ENCODE results near the gene CNTNAP5.

The CNTNAP5 gene

DNA sequence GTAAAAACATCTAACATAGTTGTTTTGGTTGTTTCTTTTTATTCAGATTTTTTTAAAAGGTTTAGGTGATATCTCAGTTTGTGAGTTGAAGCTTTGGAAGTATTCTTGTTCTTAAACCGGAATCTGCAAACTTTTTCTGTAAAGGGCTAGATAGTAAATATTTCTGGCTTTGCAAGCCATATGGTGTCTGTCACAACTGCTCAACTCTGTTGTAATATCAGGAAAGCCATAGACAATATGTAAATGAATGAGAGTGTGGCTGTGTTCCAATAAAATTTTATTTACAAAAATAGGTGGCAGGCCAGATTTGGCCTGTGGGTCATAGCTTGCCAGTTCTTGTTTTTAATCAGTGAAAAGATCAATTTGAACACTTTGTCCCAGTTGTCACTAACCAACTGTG lies 134.1 kb downstream of the CNTNAP5 start:
- no peak for DNase-seq (ENCODE audit: low spot score)

DNA sequence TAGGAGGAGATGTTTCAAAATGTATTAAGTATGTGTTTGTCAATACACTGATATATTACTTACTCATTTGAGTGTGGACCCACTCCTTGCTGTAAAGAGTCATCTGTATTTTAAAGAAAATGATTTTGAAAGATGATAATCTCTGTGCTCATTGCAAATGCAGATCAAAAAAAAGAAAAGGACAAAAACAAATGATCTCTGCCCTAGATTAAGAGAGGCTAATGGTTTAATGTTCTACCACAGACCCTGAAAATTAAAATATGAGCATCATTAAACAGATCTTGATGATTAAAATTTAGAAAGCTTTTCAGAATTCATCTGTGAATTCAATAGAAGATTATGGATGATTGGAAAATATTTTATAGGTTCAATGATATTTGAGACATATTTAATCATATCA lies 136.5 kb downstream of the CNTNAP5 start:
- DNase-seq (ENCODE audit: low spot score), result no peak

DNA sequence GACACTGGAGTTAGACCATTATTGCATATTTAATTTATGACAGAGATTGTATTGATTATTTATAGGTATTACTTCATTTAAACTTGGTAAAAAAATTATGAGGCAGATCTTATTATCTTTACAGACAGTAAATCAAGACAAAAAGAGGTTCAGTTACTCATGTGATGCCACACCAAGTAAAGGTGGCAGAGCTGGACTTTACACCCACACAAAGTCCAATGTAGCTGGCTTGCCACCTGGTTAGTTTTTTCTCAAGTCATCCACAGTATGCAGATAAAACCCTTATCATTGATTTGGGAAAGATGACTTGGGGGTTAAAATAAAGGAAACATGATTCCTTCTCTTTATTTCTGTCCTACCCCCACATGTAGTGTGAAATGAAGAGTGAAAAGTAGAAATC lies 137.2 kb downstream of the CNTNAP5 start:
- DNase-seq (ENCODE audit: low spot score), result no peak

DNA sequence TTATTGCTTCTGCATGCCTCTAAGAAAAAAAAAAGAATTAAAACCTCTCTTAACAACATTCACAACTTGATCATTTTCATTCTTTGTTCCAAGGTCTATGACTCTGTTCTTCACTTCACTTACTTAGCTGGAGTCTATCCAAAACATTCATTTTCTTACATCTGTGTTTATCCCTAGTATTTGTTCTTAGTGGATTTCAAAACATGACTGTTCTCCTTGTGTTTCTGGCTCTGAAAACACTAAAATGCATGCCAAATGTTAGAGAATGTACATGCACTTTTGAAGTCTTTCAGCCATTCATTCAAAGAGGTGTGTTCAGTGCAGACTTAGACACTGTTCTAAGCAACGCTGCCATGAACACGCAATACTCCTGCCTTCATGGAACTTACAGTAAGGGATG lies 138.8 kb downstream of the CNTNAP5 start:
- no peak for DNase-seq (ENCODE audit: low spot score)

DNA sequence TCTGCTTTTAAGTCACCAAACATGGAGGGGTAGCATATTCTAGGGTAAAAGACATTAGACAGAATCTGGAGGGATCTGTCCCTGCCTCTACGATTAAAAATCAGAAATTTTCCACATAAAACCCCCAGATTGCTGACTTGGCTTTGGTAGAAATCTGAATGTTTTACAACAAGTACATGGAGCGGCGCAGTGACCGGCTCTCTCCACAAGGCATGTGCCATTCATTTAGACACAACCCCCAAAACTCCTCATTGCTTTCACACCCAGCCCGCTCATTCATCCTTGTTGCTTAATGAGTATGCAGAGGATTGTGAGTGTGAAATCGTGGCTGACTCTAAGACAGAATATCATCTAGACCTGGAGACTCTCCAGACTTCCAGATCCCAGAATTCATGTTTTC lies 140.6 kb downstream of the CNTNAP5 start:
- DNase-seq (ENCODE audit: low spot score), result no peak

DNA sequence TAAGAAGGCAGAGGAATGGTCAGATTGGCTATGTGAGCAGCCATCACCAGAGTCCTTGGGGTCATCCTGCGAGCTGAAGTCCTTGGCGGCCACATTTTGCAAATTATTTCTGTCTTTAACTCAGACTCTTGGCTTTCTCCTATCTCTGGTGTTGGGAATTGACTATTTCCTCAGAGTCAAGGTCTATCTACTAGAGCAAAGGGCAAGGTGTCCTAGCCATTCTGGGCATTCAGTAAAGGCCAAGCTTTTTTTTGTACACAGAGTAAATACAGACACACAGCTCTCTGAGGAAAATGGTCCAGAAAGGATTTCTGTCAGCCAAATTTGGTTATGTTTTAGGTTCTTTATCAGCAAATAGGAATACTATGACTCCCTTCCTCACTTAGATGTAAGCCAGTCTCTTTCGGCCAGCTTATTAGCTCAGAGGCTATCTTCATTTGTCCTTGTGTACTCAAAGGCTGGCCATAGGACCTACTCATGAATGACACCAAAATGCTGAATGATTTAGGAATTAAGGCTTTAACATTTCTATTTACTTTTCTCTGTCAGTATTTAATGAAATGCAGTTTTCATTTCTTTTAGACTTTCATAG lies 146.5 kb downstream of the CNTNAP5 start:
- no peak for DNase-seq (ENCODE audit: low spot score)

DNA sequence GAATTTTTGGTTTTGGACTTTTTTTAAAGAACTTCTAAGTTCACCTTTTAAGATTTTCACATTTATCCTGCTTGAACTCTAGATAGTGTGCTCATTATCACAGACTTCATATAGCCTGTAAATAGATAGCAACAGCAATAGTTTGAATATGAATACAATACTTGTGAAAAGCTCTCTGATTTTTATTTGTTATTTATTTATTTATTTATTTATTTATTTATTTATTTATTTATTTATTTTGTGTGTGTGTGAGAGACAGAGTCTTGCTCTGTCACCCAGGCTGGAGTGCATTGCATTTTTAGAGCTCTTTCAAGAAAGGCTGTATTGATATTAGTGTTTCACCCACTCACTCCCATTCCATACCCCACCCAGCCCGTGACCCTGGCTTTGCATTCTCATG lies 153.6 kb downstream of the CNTNAP5 start:
- no peak for DNase-seq (ENCODE audit: low spot score)

DNA sequence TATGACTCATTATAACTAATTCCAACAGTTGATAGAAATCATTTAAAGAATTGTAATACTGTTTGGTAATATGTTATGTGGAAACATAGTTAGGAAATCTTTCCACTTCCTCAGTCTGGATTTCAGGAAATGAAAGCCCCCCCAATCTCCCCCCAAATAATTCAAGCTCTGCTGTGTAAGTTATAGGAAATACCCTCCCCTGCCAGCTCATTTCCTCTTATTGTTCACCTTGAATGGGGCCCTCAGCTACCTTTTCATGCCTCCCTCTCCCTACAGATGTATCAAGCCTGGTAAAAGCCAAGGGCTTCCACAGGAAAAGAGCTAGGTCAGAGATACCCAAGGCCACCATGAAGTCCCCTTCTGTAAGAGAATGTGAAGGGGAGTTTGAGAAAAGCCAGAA lies 155.5 kb downstream of the CNTNAP5 start:
- DNase-seq (ENCODE audit: low spot score), result no peak

DNA sequence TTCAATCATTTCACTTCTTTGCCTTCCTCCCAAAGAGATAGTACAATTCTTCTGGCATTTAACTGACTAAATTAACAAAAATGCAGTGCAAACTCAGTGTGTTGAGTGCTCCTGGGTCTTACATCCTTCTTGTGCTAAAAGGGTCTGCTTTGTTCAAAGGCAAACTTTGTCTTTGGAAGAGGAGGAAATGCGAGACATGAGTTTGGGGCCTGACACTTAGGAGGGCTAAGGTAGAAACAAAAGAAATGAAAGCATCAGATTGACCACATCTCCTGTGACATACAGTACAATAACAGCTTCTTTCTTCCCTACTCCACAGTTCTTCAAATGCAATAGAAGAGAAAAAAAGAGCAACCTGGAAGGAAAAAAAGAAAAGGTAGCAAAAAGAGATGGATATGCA lies 161.7 kb downstream of the CNTNAP5 start:
- no peak for DNase-seq (ENCODE audit: low spot score)

DNA sequence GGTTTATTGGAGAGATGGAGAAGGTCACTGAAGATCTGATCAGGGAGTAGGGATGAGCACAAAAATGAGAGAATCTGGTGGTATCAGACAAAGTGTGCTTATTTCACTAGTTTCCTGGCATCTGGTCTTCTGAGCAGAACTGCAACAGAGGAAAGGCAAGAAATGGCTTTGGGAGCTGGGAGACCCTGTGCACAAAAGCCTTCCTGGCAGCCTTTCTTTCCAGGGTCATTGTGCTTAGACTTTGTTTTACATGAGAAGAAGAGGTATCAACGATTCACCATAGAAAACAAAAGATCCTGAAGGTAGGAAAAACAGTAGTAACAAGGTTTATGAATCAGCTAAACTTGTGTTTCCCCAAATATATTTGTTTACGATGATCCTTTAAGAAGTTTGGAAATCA lies 162.9 kb downstream of the CNTNAP5 start:
- DNase-seq (ENCODE audit: low spot score), result no peak

DNA sequence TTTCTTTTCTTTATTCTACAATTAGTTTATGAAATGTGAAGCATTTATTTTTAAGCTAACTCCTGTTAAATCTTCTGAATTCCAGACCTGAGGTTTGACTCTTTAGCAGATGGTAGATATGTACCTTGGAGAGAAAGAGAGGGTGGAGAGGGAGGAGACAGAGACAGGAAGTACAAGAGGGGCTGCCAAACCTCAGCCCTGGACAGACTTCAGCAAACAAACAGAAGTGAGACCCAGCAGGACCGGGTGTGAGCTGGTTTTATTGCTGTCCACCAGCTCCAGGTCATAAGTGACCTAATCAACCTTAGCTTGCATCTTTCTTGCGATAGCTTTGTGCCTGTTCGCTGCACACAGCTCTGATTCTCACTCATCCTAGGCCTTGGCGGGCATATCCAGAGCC lies 168.6 kb downstream of the CNTNAP5 start:
- DNase-seq (ENCODE audit: low spot score), result no peak

DNA sequence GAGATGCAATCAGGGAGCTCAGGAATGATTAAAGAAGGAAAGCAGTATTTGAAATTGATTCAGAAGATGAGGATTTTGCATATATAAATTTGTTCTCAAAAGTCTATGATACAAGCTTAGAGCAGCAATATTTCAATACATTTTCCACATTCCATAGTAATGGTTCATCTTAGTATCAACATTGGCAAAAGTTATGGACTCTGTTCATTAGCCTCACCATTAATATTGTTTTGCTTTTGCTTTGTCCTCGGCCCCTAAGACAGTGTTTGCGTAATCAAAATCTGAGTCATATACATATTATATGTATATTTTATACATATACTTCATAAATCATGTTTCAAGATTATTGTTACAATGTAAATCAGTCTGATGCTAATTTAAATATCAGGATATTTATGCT lies 176.6 kb downstream of the CNTNAP5 start:
- DNase-seq (ENCODE audit: low spot score), result no peak

DNA sequence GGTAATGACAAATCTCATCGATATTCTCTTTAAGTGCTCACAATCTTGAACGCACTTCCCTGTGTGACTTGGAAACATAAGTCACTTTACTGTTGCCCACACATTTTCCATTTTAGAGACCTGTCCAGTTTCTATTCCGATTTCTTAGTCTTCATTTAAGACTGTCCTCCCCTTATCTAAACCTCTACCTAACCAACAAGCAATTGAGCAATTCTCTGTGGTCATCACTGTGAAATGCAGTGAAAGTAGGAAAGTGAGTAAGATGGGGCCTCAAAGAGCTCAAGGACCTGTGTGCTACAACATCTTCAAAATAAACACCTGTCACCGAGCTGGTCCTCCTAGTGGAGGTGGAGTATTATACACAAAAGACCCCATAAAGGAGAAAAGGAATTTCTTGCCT lies 184.4 kb downstream of the CNTNAP5 start:
- no peak for DNase-seq (ENCODE audit: low spot score)

DNA sequence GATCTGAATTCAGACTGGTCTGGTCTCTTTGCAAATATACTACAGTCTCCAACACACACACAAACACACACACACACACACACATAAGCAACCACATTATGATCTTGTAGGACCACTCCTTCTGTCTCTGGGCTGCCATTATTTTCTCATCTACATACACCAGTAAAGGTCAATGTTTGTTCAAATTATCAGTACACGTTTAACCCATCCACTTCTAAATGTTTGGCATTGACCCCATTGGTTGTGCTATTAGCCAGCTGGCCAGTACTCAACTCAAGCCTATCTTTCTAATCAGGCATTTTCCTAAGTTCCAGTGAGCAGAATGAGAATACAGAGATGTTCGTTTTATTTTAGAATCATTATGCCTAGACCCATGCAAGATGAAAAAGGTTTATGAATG lies 186.4 kb downstream of the CNTNAP5 start:
- DNase-seq (ENCODE audit: low spot score), result no peak

DNA sequence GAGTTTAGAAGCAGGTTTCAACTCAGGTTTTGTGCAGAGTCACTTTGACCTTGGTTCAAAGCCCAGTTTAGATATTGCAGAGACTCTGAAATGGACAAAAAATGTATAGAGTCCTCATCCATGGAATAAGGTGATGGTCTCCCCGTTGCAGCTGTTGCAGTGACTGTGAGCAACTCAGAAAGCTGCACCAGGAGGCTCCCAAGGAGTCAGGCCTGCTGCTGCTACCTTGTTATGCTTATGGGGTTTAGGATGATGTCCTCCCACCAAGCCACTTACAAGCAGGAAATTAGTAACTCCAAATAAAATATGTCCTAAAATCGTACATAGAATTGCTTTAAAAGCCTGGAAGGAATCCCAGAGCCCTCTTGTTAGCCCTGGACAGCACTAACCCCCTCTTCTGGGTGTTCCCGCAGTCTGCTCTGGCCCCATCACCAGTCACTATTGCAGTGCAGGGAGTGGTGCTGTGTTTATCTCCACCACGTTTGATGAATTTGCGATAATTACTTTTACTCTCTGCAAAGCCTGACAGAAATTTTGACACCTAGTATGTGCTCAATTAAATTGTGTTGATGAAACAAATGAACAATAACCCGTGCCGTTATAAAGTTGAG lies 189.0 kb downstream of the CNTNAP5 start:
- DNase-seq (ENCODE audit: low spot score), result no peak

DNA sequence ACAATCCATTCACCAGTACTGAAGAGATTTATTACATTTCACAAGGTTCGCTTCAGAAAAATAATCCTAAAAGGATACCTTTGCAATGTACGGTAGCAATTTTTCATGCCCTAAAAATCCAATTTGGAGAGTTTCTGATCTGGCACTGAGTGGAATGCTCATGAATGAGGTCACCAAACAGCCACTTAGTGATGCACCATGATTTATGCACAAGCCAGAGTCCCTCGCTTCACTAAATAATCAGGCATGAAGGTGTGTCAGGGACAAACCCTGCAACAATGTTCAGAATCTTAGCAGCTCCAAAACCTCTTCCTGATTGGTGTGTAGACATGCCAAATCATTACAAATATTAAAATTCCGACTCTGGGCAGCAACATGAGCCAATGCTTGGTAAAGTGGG lies 221.1 kb downstream of the CNTNAP5 start:
- DNase-seq (ENCODE audit: low spot score), result no peak

DNA sequence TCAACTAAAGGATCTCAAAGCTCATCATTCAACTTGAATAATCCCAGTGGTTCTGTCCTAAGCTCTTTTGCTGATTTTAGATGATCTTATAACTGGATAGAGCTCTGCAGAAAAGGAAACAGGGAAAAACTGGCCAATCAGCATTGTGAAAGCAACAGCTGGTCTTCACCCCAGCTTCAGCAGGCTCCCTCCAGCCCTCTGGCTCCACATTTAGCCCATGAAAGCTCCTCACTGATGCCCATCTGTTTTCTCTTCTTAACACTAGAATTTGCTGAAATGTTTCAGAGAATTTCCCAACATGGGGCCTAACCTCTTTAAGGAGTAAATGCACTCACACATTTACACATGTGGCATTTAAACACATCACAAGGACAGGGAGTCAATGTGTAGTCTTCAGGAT lies 223.3 kb downstream of the CNTNAP5 start:
- no peak for DNase-seq (ENCODE audit: low spot score)

DNA sequence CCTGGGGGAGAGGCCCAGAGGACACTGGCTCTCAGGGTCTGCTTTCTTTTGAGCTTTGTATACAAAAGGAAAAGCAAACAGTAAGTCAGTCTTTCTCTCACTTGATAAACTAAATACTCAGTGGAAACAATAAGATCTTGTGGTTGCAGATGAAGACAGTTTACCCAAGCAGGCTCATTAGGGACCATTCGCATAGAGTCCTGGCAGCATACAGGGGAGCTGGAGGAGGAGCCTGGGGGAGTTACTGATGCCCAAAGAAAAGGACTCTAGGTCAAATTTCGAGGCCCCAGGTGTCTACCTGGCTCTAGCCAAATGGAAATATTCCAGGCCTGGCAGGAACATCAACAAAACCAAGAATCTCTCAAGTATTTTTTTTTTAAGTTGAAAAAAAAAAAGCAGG lies 225.3 kb downstream of the CNTNAP5 start:
- no peak for DNase-seq (ENCODE audit: low spot score)

DNA sequence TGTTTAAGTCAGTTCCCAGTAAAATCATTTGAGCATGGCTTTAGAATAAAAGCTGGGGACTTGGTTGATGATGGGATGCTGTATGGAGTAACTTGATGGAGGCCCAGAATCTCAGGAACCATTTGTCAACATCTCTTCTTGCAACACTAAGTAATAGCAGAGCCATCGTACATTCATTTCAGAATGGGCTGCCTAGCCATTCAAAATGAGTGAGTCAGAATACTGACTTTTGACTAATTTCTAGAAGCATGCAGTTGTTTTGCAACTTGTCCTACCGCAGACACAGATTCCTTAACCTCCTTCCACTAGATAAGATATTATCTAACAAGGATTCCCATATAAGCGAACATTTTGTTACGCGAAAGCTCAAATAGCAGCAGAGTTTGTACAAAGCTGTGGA lies 229.5 kb downstream of the CNTNAP5 start:
- DNase-seq (ENCODE audit: low spot score), result no peak

DNA sequence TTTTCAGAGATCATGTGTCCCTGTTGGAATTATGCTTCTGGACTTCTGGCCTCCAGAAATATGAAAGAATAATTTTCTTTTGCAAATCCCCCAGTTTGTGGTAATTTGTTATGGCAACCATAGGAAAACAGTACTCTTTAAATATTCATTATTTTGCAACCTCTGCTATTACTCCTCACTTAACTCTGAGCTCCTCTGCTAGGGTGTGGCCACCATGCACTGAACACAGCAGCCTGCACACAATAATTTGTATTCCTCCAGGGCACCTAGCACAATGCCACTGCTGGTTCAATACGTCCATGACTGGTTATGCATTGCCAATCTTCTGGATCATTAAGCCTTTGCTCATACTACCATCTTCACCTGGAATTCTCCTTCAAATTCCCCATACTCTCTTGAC lies 232.0 kb downstream of the CNTNAP5 start:
- DNase-seq (ENCODE audit: low spot score), result no peak

DNA sequence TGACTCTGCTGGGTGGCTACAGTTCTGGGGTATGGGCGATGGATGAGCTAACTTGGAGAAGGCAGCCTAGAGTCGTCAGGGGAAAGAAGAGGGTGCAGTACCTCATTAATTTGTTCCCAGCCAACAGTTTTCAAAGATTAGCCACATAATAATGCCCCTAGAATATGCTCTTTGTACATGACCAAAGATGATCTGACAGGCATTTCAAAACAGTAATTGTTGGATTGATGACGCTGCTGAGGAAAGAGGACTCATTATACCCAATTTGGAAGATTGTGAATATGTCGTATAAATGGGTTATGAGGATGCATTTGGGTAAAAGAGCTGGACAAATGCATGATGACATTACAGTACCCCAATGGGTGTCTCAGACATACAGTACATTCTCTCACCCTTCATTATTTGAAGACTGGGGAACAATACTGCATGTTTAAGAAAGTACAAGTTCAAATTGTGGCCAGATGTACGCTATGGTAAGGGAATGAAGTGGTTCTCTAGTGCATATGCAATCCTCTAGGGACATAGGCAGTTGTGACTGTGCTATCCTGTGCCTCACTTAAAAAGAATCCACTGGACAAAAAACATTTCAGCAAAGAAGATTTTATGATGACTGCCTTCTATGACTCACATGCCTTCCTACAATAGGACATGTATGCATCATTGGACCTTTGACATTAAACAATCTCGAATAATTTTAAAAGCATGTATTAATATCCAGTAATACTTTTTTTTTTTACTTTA lies 233.2 kb downstream of the CNTNAP5 start:
- DNase-seq (ENCODE audit: low spot score), result no peak

DNA sequence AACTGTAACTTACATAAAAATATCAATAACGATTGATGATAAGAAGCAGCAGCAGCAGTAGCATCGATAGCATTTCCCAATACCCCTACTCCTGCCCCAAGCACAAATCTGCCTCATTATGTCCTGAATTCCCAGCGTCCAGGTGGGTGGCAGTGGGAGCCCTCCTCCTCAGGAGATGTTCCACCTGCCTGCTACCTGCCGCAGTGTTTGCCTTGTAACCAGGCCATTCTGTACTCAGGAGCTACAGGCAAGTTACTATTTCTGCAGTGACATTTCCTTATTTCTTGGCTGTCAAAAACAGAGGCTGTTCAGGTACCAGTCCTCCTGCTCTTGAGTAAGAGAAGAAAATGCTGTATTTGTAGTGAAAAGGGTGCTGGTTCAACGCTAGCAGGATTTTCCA lies 236.4 kb downstream of the CNTNAP5 start:
- DNase-seq (ENCODE audit: low spot score), result no peak

DNA sequence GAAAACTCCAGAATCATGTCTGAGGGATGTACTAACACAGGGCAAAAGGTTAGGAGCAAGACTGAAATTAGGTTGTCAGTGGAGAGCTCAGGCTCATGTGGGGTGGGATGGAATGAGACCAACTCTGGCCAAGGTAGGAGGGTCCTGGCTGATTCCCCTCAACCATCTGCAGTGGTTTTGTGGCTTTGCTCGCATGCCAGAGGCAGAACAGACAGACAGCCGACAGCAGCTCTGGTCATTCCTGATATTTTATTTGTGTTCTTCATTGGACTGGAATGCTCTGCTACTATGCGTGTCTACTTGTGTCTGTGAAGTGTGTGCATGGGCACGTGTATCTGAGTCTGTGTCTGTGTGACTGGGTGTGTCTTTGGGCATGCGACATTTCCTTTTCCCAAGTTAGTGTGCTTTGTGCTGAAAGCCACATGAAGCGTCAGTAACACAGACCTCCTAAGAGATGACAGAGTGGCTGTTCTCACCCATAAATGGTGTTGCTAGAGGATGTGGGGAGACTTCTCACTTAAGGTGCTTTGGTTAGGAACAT lies 239.5 kb downstream of the CNTNAP5 start:
- no peak for DNase-seq (ENCODE audit: low spot score)

DNA sequence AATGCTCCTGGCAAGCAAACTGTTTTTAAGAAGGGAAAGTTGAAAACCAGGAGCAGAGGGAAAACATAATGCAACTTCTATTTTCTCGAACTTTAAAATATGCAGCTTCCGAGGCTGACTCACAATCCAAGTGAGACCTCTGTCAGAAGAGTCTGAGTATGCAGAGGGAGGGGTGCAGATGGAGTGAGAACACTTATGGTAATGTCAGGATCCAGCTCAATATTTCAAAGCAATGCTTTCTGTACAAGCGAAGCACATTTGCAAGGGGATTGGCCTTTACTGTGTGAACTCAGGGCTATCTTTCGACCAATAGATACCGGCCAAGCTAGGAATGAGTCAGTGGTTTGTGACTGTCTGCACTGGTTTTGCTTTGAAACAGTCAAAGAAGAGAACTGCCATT lies 242.7 kb downstream of the CNTNAP5 start:
- no peak for DNase-seq (ENCODE audit: low spot score)

Data from LoVo (cell line).